Activated CD8-positive, alpha-beta memory T cell treated with anti-CD3 and anti-CD28 coated beads for 36 hours (primary cell): ENCODE results near the gene AK1. TPM values are rescaled to one million over a fixed set of nuclear protein-coding genes. Genes with fewer than 3 reads are reported as not detected.

Source experiments
- CTCF ChIA-PET: fragments of 350-600 bp; sonication (Branson Sonifier 250); formaldehyde crosslinking; loops from one replicate; lab custom pipeline; 2021; ENCODE audit warnings: antibody characterized with exemption; lab: Charles Lee
- POLR2A ChIA-PET: fragments of 350-600 bp; sonication (Branson Sonifier 250); formaldehyde crosslinking; loops from one replicate; lab custom pipeline; 2021; ENCODE audit warnings: antibody characterized with exemption; lab: Charles Lee
- total RNA-seq, 2 experiments: library from RNA; stranded (reverse); gene quantifications; one replicate each; pipeline ENCODE4 v1.2.3, GENCODE V29; 2021

AK1 gene
- total RNA-seq, 2 experiments from 2014 or later = 11.6 to 12.6 TPM

DNA sequence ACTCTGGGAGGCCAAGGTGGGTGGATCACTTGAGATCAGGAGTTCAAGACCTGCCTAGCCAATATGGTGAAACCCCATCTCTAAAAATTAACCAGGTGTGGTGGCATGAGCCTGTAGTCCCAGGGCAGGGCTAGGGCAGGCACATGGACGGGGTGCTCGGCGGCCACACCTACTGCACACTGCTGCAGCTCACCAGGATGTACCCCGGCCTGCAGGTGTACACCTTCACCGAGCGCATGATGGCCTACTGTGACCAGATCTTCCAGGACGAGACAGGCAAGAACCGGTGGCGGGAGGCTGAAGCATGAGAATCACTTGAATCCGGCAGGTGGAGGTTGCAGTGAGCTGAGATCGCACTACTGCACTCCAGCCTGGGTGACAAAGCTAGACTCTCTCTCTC lies 36.2 kb upstream of the AK1 start:
- ChIA-PET POLR2A (interaction anchor here (0.6 kb wide), 1 partner anchor 69 kb away, joined by 5 read pairs; no protein-coding TSS in a partner anchor), CTCF (no interaction called here)

DNA sequence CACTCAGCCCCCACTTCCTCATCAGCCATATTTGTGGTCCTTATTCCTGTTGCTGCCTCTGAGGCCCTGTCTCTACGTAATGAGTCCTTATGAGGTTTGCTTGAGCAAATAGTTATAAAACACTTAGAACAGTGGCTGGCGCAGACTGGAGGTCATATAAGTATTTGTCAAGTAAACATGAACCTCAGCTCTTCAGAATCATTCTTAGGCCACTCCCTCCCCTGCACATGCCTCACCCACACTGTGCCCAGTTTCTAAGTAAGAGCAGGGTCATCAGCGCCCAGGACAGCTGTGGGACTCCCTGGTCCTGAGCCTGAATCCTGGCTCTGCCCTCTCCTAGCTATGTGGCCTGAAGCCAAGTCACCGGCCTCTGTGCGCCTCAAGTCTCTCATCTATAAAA lies 35.4 kb upstream of the AK1 start:
- ChIA-PET POLR2A (no interaction called here), CTCF (interaction anchor here (1.4 kb wide), 1 partner anchor 178 kb away, joined by 3 read pairs; the partner anchor contains the start of gene TOR2A)

DNA sequence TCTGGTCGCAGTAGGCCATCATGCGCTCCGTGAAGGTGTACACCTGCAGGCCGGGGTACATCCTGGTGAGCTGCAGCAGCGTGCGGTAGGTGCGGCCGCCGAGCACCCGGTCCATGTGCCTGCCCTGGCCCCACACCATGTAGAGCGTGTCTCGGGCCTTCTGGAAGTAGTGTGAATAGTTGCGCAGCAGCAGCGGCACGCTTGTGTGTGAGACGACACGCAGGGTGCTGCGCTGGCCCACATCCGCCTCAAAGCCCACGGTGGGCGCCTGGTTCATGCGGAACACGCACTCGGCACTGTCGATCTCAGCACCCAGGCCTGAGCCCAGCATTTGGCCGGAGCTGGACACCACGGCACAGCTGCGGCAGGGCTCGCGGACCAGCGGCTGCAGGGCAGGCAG lies 34.8 kb upstream of the AK1 start:
- ChIA-PET POLR2A (no interaction called here), CTCF (interaction anchor here (0.8 to 1.4 kb wide), 2 partner anchors 157 to 178 kb away, joined by 3 read pairs; partner anchors contain the start of gene TOR2A)

DNA sequence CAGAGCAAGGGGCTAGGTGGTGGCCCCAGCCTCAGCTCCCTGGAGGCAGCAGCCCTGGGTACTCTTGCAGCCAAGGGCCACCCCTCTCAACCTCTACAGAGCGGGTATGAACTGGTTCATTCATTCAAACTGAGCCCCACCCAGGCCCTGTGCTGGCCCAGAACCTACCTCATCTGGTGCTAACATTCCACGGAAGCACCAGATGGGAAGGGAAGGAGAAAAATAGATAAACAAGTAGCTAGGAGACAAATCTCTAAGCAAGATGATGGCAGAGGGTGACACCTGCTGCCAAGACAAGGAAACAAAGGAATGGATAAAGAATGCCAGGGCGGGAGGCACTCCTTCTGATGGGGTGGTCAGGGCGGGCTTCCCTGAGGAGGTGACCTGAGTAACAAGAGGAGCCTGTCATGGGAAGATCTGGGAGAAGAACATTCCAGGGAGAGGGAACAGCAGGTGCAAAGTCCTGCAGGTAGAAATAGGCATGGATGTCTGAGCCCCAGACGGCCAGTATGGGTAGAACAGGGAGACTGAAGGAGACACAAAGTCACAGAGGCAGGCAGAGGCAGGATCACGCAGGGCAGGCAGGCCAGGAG lies 33.2 kb upstream of the AK1 start:
- ChIA-PET POLR2A (no interaction called here), CTCF (interaction anchor here (0.8 to 2.2 kb wide), 4 partner anchors 11 to 59 kb away, joined by 3 to 8 read pairs (median 3); partner anchors contain the start of gene ST6GALNAC6)

DNA sequence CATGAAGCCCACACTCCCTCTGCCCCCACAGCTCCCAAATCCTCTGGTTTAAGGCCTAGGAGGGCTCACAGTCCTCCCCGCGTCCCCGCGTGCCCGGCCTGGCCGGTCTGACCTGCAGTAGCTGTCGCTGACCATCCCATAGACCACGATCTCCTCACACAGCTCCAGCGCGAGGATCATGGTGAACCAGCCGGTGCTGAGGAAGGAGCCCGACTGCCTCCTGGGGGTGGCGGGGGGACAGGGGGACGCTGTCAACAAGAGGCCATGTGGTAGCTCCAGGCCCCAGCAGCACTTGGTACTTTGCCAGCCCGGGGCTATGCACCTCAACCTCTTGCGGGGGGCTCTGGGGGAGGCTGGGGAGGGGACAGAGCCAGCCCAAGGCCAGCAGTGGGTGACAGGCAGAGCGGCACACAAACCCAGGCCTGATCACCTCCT lies 32.4 kb upstream of the AK1 start:
- POLR2A ChIA-PET = interaction anchor here (0.6 kb wide), 1 partner anchor 132 kb away, joined by 3 read pairs; no protein-coding TSS in a partner anchor
- CTCF ChIA-PET = interaction anchor here (0.8 to 2.2 kb wide), 4 partner anchors 10 to 58 kb away, joined by 3 to 8 read pairs (median 4); partner anchors contain the start of gene ST6GALNAC6

DNA sequence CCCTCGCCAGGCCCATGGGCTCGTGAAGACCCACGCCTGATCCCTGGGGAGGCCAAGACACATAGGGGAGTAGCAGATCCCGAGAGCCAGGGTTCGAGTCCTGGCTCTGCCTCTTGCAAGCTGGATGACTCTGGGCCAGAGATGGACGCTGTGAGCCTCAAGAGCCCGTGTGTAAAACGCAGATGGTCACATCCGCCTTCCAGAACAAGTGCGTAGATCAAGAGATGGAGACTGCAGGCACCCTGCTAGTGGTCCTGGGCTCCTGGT lies 31.1 kb upstream of the AK1 start:
- CTCF ChIA-PET = interaction anchor here (2.2 kb wide), 1 partner anchor 39 kb away, joined by 8 read pairs; no protein-coding TSS in a partner anchor

DNA sequence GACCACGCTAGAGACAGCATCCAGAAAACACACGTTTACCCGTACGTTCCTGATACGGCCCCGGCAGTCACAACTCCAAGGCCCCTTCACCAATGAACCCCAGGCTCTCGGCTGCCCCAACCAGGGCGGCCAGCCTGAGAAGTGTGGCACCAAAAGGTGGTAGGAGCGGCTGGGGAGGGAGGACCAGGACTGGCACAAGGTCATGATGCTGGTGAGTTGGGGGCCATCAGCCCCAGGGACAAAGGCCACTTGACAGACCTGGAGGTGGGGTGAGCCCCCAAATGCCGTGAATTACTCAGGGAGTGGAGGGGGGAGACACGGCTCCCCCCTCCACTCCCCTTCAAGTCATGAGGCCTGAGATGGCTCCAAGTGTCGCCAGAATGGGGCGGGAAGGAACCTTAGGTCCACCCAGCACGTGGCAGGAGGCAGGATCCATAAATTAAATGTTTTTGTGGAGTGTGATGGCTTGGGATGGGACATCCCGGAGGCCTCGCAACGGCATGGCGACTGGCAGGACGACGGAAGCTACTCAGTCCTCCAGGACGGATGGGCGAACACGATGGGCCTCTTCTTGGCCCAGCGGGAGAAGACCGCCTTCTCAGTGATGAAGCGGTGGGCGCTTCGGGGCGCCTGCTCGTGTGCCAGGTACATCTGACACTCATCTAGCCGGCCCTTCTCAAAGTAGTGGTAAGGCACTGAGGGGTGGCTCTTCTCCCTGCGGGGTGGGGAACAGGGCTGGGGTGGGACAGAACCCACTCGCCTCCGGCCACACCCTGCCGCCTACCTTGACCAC lies 30.6 kb upstream of the AK1 start:
- ChIA-PET CTCF (interaction anchor here (0.6 to 0.8 kb wide), 2 partner anchors 13 to 394 kb away, joined by 3 read pairs; no protein-coding TSS in a partner anchor), POLR2A (no interaction called here)

More for the DNA sequence above, 31.1 kb upstream of the AK1 start:
- POLR2A ChIA-PET = no interaction called here

DNA sequence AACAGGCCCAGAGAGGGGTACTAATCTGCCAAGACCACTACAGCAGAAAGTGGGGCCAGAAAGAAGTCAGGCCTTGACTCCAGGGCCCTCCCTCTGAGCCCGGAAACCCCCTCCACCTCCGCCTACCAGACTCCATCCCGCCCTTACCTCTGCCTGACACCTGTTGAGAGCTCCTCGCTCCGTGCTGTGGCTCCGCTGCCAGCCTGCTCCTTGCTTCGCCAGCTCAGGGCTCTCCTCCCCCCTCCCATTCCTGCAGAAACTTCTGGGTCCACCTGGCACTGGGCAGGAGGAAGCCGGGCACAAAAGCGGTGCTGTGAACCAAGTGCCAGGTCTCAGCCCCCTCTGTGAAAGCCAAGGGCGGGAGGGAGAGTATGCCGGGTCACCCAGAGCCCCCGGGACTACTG lies 28.3 kb upstream of the AK1 start:
- ChIA-PET CTCF (interaction anchor here (0.5 to 2.3 kb wide), 6 partner anchors 11 to 291 kb away, joined by 3 to 17 read pairs (median 4); partner anchors contain the start of genes DPM2, SH2D3C, ST6GALNAC4 and TOR2A), POLR2A (interaction anchor here (1.4 to 4.2 kb wide), 3 partner anchors 10 to 171 kb away, joined by 3 to 52 read pairs (median 10); partner anchors contain the start of genes ST6GALNAC4 and TOR2A)

DNA sequence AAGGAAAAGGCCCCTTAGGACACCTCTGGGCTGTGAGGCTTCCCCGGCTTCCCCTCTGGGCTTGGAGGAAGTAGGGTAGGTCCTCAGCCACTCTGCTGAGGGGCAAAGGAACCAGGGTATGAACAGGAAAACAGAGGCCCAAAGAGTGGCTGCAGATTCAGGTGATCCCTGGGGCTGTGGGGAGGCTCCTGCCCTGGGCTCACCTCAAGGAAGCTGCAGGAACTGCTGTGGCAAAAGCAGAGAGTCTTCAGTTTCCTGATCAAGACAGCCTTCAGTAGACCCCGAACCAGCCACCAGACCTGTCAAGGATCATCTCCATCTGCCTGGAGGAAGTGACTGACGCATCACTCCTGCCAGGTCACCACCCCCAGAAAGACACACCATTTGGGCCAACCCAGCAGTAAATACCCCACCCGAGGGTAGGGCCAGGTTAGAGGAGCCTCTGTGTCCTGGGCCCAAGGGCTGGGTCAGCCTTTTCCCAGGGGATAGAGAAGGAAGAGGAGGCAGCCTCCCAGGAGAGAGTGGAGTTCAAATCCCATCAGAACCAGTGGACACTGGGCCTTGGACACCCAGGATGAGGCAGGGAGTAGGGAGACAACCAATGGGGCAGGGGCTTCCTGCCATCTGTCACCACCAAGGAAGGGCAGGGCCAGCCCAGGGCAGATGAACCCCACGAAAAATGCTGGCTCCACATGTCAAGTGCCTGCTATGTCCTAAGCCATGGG lies 27.7 kb upstream of the AK1 start:
- CTCF ChIA-PET = interaction anchor here (0.9 to 2.3 kb wide), 5 partner anchors 11 to 121 kb away, joined by 3 to 17 read pairs (median 7); partner anchors contain the start of genes DPM2 and ST6GALNAC4
- POLR2A ChIA-PET = interaction anchor here (1.3 to 4.2 kb wide), 4 partner anchors 11 to 454 kb away, joined by 3 to 52 read pairs (median 5); partner anchors contain the start of genes CDK9, LRSAM1, RPL12 and ST6GALNAC4

DNA sequence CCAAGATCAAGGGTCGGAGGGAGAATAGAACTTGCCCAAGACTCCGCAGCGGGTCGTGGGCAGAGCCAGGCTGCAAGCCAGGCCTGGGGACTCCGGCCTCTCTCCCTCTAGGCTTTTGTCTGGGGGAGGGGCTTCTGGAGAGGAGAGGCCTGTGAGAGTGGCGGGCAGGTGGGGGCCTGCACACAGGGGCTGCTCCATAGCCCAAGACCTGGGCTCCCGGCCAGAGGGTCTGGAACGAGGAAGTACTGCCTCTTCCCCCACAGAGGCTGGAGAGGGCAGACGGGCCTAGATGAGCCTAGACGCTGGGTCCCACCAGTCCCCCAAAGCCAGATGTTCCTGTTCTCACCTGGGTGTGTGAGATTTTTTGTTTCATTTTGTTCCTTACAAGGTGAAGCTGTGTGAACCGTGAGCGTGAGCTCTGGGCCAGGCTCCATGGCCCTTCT lies 27.1 kb upstream of the AK1 start:
- CTCF ChIA-PET = interaction anchor here (0.7 to 2.3 kb wide), 4 partner anchors 12 to 120 kb away, joined by 3 to 13 read pairs (median 5); partner anchors contain the start of gene ST6GALNAC4
- POLR2A ChIA-PET = interaction anchor here (1.0 to 4.2 kb wide), 5 partner anchors 11 to 453 kb away, joined by 3 to 52 read pairs (median 5); partner anchors contain the start of genes CDK9, LRSAM1, RPL12 and SH2D3C

DNA sequence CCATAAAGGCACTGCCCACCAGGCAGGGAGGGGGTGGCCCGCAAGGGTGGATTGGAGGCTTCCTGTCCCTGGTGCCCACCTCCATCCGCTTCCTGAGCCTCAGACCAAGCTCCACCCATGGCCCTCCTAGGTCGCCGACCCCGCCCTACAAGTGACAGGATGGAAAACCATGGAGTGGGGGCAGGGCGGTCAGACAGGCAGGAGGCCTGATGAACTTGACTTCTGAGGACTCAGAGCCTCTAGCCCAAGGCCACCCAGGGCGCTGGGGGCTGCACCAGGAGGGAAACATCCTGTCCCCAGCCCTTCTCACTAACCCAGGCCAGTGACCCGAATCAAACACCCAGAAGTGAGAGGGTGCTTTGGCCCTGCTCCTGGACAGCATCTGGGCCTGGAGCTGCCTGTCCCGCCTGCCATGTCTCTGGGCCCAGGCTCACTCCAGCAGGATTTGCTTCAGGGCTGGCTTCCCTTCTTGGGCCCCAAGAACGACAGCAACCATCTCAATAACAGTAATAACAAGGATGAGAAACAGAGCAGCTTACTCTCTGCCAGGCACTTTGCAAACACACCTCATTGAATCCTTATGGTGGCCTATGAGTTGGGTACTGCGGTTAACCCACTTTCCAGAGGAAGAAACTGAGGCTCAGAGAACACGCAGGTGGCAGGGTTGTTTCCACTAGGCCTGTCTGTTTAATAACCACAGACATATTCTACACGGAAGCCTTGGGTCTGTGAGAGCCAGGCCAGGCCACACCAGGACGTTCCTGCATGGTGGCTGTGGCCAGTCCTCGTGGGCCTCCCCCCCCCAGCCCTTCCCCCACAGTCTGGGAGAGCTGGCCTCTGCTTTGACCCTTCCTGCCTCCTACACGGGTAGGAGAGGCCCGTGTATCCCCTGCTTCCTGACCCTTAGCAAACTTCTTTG lies 26.3 kb upstream of the AK1 start:
- POLR2A ChIA-PET = interaction anchor here (0.7 to 4.2 kb wide), 6 partner anchors 12 to 453 kb away, joined by 3 to 52 read pairs (median 4); partner anchors contain the start of genes CDK9, LRSAM1, RPL12 and SH2D3C
- CTCF ChIA-PET = interaction anchor here (0.7 to 2.3 kb wide), 6 partner anchors 13 to 119 kb away, joined by 3 to 13 read pairs (median 4); partner anchors contain the start of genes PIP5KL1 and ST6GALNAC4

DNA sequence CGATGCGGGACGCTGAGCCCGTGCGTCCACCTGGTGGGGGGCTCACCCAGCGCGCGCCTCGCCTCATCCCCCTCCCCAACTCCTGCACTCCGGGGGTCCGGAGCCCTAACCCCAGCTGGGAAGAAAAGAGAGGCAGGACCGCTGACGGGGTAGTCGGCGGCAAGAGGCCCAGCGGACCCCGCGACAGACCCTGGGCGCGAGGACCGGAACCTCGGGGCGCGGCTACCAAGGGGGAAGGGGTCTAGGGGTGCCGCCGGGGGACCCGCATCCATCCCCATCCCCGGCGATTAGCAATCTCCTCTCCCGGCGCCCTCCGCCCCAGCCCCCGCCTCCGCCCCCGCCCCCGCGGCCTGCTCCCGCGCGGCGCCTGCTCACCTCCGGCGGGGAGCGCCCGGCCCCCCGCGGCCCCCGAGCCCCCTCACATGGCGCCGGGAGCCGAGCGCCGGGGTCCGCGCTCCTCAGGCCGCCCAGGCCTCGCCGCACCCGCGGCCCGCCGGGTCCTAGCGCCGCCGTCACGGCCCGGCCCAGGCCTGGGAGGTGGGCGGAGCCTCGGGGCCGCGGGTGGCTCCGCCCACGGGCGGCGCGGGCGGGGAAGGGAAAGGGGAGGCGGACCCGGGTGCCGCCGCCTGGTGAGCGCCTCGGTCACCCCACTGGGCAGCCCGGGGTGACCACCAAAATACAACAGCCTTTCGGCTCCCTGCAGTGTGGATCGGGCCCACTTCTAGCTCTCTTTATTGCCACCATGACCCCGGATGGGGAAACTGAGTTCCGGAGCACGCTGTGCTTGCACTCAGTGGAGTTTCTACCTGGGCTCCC lies 21.9 kb upstream of the AK1 start, which contains the start of gene ST6GALNAC6:
Gene ST6GALNAC6 (minus strand): TSS at position 476 of the 816 bp plus-strand sequence. CDS start 1,622 bp downstream, outside the sequence.
- ChIA-PET POLR2A (interaction anchor here (1.0 to 1.4 kb wide), 2 partner anchors 16 to 111 kb away, joined by 3 to 10 read pairs; no protein-coding TSS in a partner anchor), CTCF (interaction anchor here (0.9 to 2.2 kb wide), 5 partner anchors 10 to 129 kb away, joined by 3 to 6 read pairs (median 5); partner anchors contain the start of gene ST6GALNAC4)

DNA sequence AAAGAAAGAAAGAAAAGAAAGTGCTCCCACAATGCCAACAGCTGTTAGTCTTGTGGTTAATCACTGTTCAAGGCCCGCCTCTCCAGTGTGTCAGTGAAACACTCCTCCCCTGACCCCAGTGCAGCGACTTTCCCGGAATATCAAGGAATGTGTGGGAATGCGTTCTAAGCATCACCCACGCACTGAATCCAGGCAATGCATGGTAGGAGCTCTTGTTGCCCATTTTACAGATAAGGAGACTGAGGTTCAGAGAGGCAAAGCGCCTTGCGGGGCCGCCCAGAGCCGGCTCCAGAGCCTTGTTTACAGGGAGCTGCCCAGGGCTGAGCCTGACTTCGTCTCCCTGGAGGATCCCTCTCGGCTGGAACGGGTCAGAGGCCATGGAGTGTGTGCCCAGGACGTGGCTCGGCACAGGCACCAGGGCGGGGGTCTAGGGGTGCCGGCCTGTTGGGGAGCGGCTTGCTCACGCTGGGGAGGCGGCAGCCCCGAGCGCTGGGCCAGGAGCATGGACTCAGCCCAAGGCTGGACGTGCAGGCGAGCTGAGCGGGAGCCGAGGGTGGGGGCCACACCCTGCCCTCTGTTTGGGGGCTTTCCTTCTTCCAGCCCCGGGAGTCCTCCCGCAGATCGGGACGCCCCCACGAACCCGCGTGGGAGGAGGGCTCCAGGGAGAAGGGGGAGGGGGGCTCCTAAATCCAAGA lies 21.1 kb upstream of the AK1 start:
- ChIA-PET CTCF (interaction anchor here (0.9 to 2.2 kb wide), 3 partner anchors 16 to 23 kb away, joined by 5 to 6 read pairs (median 5); partner anchors contain the start of gene ST6GALNAC4), POLR2A (interaction anchor here (0.5 to 1.0 kb wide), 4 partner anchors 18 to 563 kb away, joined by 3 to 5 read pairs (median 3); partner anchors contain the start of gene ST6GALNAC4)

DNA sequence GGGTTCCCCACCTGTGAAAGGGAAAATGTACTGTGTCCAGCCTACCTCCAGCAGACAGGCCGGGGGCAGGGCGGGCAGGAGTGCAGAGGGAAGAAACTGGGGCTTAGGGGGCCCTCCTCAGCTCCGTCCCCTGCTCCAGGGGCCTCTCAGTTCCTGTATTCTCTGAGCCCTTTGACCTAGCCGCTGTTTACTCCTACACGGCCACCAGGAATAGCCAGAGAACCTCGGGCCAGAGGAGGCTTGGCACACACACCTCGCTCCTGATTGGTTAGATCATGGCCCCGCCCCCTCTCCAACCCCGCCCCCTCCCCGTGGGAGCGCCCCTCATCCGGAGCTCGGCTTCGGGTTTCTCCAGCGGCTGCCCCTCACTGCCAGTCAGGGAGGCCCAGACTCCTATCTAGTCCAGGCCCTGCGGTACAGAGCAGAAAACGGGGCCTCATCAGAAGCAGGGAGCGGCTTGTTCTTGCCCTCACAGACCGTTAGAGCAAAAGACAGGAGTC lies 19.8 kb upstream of the AK1 start:
- ChIA-PET POLR2A (interaction anchor here (0.5 kb wide), 1 partner anchor 32 kb away, joined by 3 read pairs; no protein-coding TSS in a partner anchor), CTCF (interaction anchor here (0.9 to 1.2 kb wide), 2 partner anchors 28 to 393 kb away, joined by 3 to 5 read pairs; no protein-coding TSS in a partner anchor)
